H1 (cell line): ENCODE data around the gene RBM18. TPM values are rescaled to one million over a fixed set of nuclear protein-coding genes. Genes with fewer than 3 reads are reported as not detected.
A peak's percentile ranks its signal among the peaks of the same experiment; 100 is the strongest.

Source experiments
- CTCF ChIA-PET: fragments of 300-600 bp; sonication (Branson Sonifier 250); formaldehyde crosslinking; loops from one replicate; lab custom pipeline; 2021; ENCODE audit not compliant: partially characterized antibody; lab: Charles Lee
- POLR2A ChIA-PET: fragments of 300-600 bp; sonication (Branson Sonifier 250); formaldehyde crosslinking; loops from one replicate; lab custom pipeline; 2021; ENCODE audit warnings: inconsistent platforms; ENCODE audit not compliant: partially characterized antibody; lab: Charles Lee
- DNase-seq, 2 experiments: peaks; one replicate each; pipeline versions ENCODE4 v3.0.0 to v3.0.0-alpha.2; 2010 to 2022; ENCODE audit warnings: low spot score in 2 of 2, low read depth in 1 of 2, mixed read lengths in 1 of 2
- FAIRE-seq: peaks from 2 replicates; lab custom pipeline; 2011; peaks lifted over from hg19 to GRCh38; lab: Jason Lieb, UNC
- H2AFZ ChIP-seq: 2 replicates; pipeline ENCODE4 v1.8.1; 2012; ENCODE audit warnings: low read length, inconsistent platforms
- H2AK5ac ChIP-seq: 2 replicates; pipeline ENCODE4 v1.6.1; 2013; ENCODE audit warnings: low read depth, low read length
- H2BK120ac ChIP-seq: replicated peaks from 2 replicates; pipeline ENCODE3; 2013; ENCODE audit warnings: low read depth, low read length, inconsistent platforms
- H2BK12ac ChIP-seq: 2 replicates; pipeline ENCODE4 v1.6.1; 2013; ENCODE audit warnings: low read depth, low read length
- H2BK15ac ChIP-seq: 2 replicates; pipeline ENCODE4 v1.6.1; 2013; ENCODE audit warnings: low read length
- H2BK20ac ChIP-seq: 2 replicates; pipeline ENCODE4 v1.6.1; 2013; ENCODE audit warnings: low read length
- H2BK5ac ChIP-seq: 2 replicates; pipeline ENCODE4 v1.6.1; 2013; ENCODE audit warnings: low read depth, low read length
- H3K14ac ChIP-seq: 2 replicates; pipeline ENCODE4 v1.6.1; 2013; ENCODE audit warnings: inconsistent platforms; ENCODE audit not compliant: insufficient read length
- H3K18ac ChIP-seq: 2 replicates; pipeline ENCODE4 v1.6.1; 2013; ENCODE audit warnings: low read length; ENCODE audit errors: extremely low read depth
- H3K23ac ChIP-seq: 2 replicates; pipeline ENCODE4 v1.6.1; 2013; ENCODE audit warnings: inconsistent platforms; ENCODE audit not compliant: insufficient read length
- H3K23me2 ChIP-seq: 2 replicates; pipeline ENCODE4 v1.6.1; 2013; ENCODE audit warnings: low read depth, low read length
- H3K27ac ChIP-seq: 2 replicates; pipeline ENCODE4 v1.6.1; 2011; ENCODE audit warnings: low read depth, low read length, inconsistent platforms
- H3K27me3 ChIP-seq, 4 experiments: replicated peaks in 1 of 4; 1 replicate in 1 of 4; 2 replicates in 3 of 4; pipeline versions ENCODE4 v1.6.1 to v1.8.1; 2011 to 2013; ENCODE audit warnings: low read length in 3 of 4, mild to moderate bottlenecking in 3 of 4, inconsistent platforms in 2 of 4, mixed read lengths in 2 of 4, moderate library complexity in 1 of 4; ENCODE audit not compliant: control insufficient read depth in 3 of 4, insufficient read depth in 3 of 4; ENCODE audit errors: extremely low read depth in 1 of 4
- H3K36me3 ChIP-seq, 4 experiments: 2 replicates each; pipeline versions ENCODE4 v1.6.1 to v1.8.1; 2011 to 2013; ENCODE audit warnings: mild to moderate bottlenecking in 4 of 4, low read length in 3 of 4, moderate library complexity in 2 of 4, control low read depth in 1 of 4, inconsistent platforms in 1 of 4; ENCODE audit not compliant: insufficient read depth in 4 of 4, control insufficient read depth in 2 of 4
- H3K4ac ChIP-seq: replicated peaks from 2 replicates; pipeline ENCODE3; 2013; ENCODE audit warnings: low read length, low read depth, mixed read lengths, inconsistent platforms; ENCODE audit not compliant: insufficient read length
- H3K4me1 ChIP-seq, 4 experiments: replicated peaks in 1 of 4; 1 replicate in 1 of 4; 2 replicates in 3 of 4; pipeline versions ENCODE4 v1.6.1 to v1.8.1; 2011 to 2013; ENCODE audit warnings: low read length in 3 of 4, inconsistent platforms in 2 of 4, mixed read lengths in 1 of 4; ENCODE audit not compliant: insufficient read depth in 4 of 4, control insufficient read depth in 3 of 4
- H3K4me2 ChIP-seq, 2 experiments: 2 replicates each; pipeline versions ENCODE4 v1.6.1 to v1.8.1; 2011 to 2013; ENCODE audit warnings: low read depth in 2 of 2, low read length in 2 of 2, control low read depth in 1 of 2, inconsistent platforms in 1 of 2, mild to moderate bottlenecking in 1 of 2; ENCODE audit not compliant: insufficient read depth in 1 of 2
- H3K4me3 ChIP-seq, 4 experiments: fragments of 200-600, 300-600 bp in 1 of 4; sonication (generic), shearing (Covaris generic), sonication (Bioruptor Twin) in 1 of 4; 2 replicates each; pipeline versions ENCODE4 v1.5.1 to v1.8.1; 2011 to 2016; ENCODE audit warnings: low read length in 4 of 4, low read depth in 3 of 4, control low read depth in 2 of 4, inconsistent platforms in 2 of 4, mild to moderate bottlenecking in 2 of 4, mixed read lengths in 1 of 4, moderate library complexity in 1 of 4; ENCODE audit not compliant: insufficient read depth in 2 of 4; ENCODE audit errors: extremely low read depth in 1 of 4
- H3K56ac ChIP-seq: replicated peaks from 2 replicates; pipeline ENCODE3; 2013; ENCODE audit warnings: low read depth, mild to moderate bottlenecking, mixed read lengths, low read length, inconsistent platforms; ENCODE audit not compliant: insufficient read length
- H3K79me1 ChIP-seq: 2 replicates; pipeline ENCODE4 v1.6.1; 2013; ENCODE audit warnings: low read depth, low read length, control low read depth
- H3K79me2 ChIP-seq, 2 experiments: 2 replicates each; pipeline versions ENCODE4 v1.6.1 to v1.8.1; 2012 to 2013; ENCODE audit warnings: low read length in 2 of 2, mild to moderate bottlenecking in 2 of 2, inconsistent platforms in 1 of 2; ENCODE audit not compliant: insufficient read depth in 2 of 2, control insufficient read depth in 1 of 2
- H3K9ac ChIP-seq, 4 experiments: replicated peaks in 1 of 4; 1 replicate in 1 of 4; 2 replicates in 3 of 4; pipeline versions ENCODE4 v1.6.1 to v1.8.1; 2011 to 2013; ENCODE audit warnings: low read depth in 3 of 4, low read length in 3 of 4, control low read depth in 2 of 4, mild to moderate bottlenecking in 2 of 4, moderate library complexity in 2 of 4, inconsistent platforms in 1 of 4; ENCODE audit errors: extremely low read depth in 1 of 4
- H3K9me3 ChIP-seq, 2 experiments: 2 replicates each; pipeline versions ENCODE4 v1.6.1 to v1.8.1; 2012 to 2013; ENCODE audit warnings: mild to moderate bottlenecking in 2 of 2, moderate library complexity in 2 of 2, control low read depth in 1 of 2, inconsistent platforms in 1 of 2, low read depth in 1 of 2, low read length in 1 of 2, mixed read lengths in 1 of 2; ENCODE audit not compliant: insufficient read depth in 2 of 2
- H4K20me1 ChIP-seq, 2 experiments: replicated peaks in 1 of 2; 2 replicates each; pipeline versions ENCODE3 to v1.8.1; 2011 to 2013; ENCODE audit warnings: inconsistent platforms in 2 of 2, low read length in 2 of 2, mild to moderate bottlenecking in 1 of 2; ENCODE audit not compliant: insufficient read depth in 2 of 2, control insufficient read depth in 1 of 2
- H4K5ac ChIP-seq: 2 replicates; pipeline ENCODE4 v1.6.1; 2013; ENCODE audit warnings: low read length, low read depth, mixed read lengths, inconsistent platforms; ENCODE audit not compliant: insufficient read length
- H4K8ac ChIP-seq: 2 replicates; pipeline ENCODE4 v1.8.0; 2013; ENCODE audit warnings: mild to moderate bottlenecking, moderate library complexity, low read length, inconsistent platforms; ENCODE audit not compliant: insufficient read depth; ENCODE audit errors: extremely low read depth
- H4K91ac ChIP-seq: replicated peaks from 2 replicates; pipeline ENCODE3; 2013; ENCODE audit warnings: low read length, mixed read lengths, inconsistent platforms; ENCODE audit not compliant: insufficient read length
- ATF2 ChIP-seq: IDR thresholded peaks from 2 replicates; pipeline ENCODE4 v1.6.1; 2012; ENCODE audit warnings: low read length, inconsistent platforms
- BACH1 ChIP-seq: IDR thresholded peaks from 2 replicates; pipeline ENCODE4 v1.6.1; 2012; ENCODE audit warnings: low read length, improper control_type of control experiment
- JUN ChIP-seq: IDR thresholded peaks from 2 replicates; pipeline ENCODE4 v1.6.1; 2011; ENCODE audit warnings: low read depth, mild to moderate bottlenecking, improper control_type of control experiment, low read length
- JUND ChIP-seq: IDR thresholded peaks from 2 replicates; pipeline ENCODE4 v1.6.1; 2011; ENCODE audit warnings: mild to moderate bottlenecking, improper control_type of control experiment, low read length
- POLR2AphosphoS5 ChIP-seq: IDR thresholded peaks from 2 replicates; pipeline ENCODE4 v1.6.1; 2011; ENCODE audit warnings: low read depth, low read length
- SIN3A ChIP-seq, 2 experiments: IDR thresholded peaks in 1 of 2; conservative IDR thresholded peaks in 1 of 2; 2 replicates each; pipeline ENCODE4 v1.6.1; 2011 to 2012; ENCODE audit warnings: low read length in 2 of 2, improper control_type of control experiment in 1 of 2, low read depth in 1 of 2, mild to moderate bottlenecking in 1 of 2
- SP2 ChIP-seq: IDR thresholded peaks from 2 replicates; pipeline ENCODE4 v1.6.1; 2012; ENCODE audit warnings: mild to moderate bottlenecking, low read length, inconsistent platforms
- TAF1 ChIP-seq: IDR thresholded peaks from 2 replicates; pipeline ENCODE4 v1.6.1; 2011; ENCODE audit warnings: mild to moderate bottlenecking, low read depth, low read length
- TCF12 ChIP-seq: IDR thresholded peaks from 2 replicates; pipeline ENCODE4 v1.6.1; 2011; ENCODE audit warnings: low read depth, mild to moderate bottlenecking, low read length
- YY1 ChIP-seq: IDR thresholded peaks from 2 replicates; pipeline ENCODE4 v1.6.1; 2011; ENCODE audit warnings: low read depth, mild to moderate bottlenecking, low read length
- WGBS, 2 experiments: shearing (Covaris generic) in 1 of 2; methylation state at CpG; one replicate each; pipeline versions ENCODE4 v1.1.6 to v1.1.7; 2013 to 2015; ENCODE audit warnings: low lambda C conversion rate in 2 of 2, mixed read lengths in 2 of 2, inconsistent platforms in 1 of 2, low coverage in 1 of 2, missing lambda C conversion rate in 1 of 2; ENCODE audit not compliant: insufficient replicate concordance in 2 of 2, insufficient coverage in 1 of 2, insufficient read length in 1 of 2; ENCODE audit errors: extremely low coverage in 1 of 2, missing lambda C conversion rate in 1 of 2; 5-methylcytosine and 5-hydroxymethylcytosine counted together
- polyA plus RNA-seq, 7 experiments: library from polyadenylated mRNA; depleted of rRNA in 3 of 7; stranded (reverse) in 5 of 7; unstranded in 2 of 7; fragments of >200 nt in 5 of 7; fragments of 200-250 nt in 2 of 7; gene quantifications; 1 replicate in 5 of 7; 2 replicates in 1 of 7; 4 replicates in 1 of 7; pipeline versions ENCODE4 v1.2.1 to v1.2.3, GENCODE V29; 2011 to 2013; ENCODE audit warnings: missing spikeins in 2 of 7, mixed read lengths in 2 of 7
- total RNA-seq: library from RNA; stranded (reverse); fragmentation: NEBNext Ultra II Directional; extraction: Animal tissue kit (Norgen Biotek cat#: 25700); gene quantifications from 2 replicates; pipeline ENCODE4 v1.2.1, GENCODE V29; 2021

The RBM18 gene
- total and polyA plus RNA-seq, 2 of the 8 experiments (the other 6 are each of a cell fraction or from before 2014, with no cell fraction given), result 5.9 to 14.3 TPM

- no peak overlapping the region for H4K8ac ChIP-seq
- H3K9me3 ChIP-seq, result no peaks in the 10 kb centered on the region
- no peaks in the 10 kb centered on the region for H3K79me1 ChIP-seq
- peaks cover 76 to 96% (median 90%) of the 10 kb centered on the region in 4 experiments for H3K27me3 ChIP-seq
- no peak overlapping the region for H3K14ac ChIP-seq
- 1% methylated on average over 10 of the region's 10 CpGs; no CpG with 5 or more reads in 1 of the 2 experiments for WGBS, 2 experiments
- no peak overlapping the region for H3K4ac ChIP-seq
- DNase-seq, result no peak
- peaks cover 4% of the 10 kb centered on the region; the same call in 1 of the 2 replicates for H3K23me2 ChIP-seq
- no peak overlapping the region for H3K27ac ChIP-seq
- H3K56ac ChIP-seq, result no peak overlapping the region
- H4K91ac ChIP-seq, result no peak overlapping the region
- H2BK5ac ChIP-seq, result no peak overlapping the region
- H4K5ac ChIP-seq, result no peak overlapping the region
- FAIRE-seq, result no peak
- H3K79me2 ChIP-seq, result no peaks in the 10 kb centered on the region
- no peak overlapping the region for H2BK15ac ChIP-seq
- no peak overlapping the region for H2BK120ac ChIP-seq
- H2AK5ac ChIP-seq, result no peak overlapping the region
- ChIA-PET CTCF (no interaction called here), POLR2A (no interaction called here)
- no peak overlapping the region for H3K18ac ChIP-seq
- H4K20me1 ChIP-seq, result peaks cover 11 to 31% of the 10 kb centered on the region in 2 experiments
- H3K23ac ChIP-seq, result no peak overlapping the region
- peak overlapping the region in 3 of 4 experiments; percentile 9 to 48 (median 16); a peak in 5 of 8 replicates for H3K4me3 ChIP-seq
- no peak overlapping the region for H3K9ac ChIP-seq
- no peak overlapping the region for H2AFZ ChIP-seq
- H2BK12ac ChIP-seq, result no peak overlapping the region
- peaks cover 0 to 30% (median 16%) of the 10 kb centered on the region in 4 experiments; a peak in 6 of 7 replicates for H3K4me1 ChIP-seq
- peak overlapping the region; percentile 57 to 73 for H3K4me2 ChIP-seq
- H3K36me3 ChIP-seq, result peaks cover 0 to 4% (median 0%) of the 10 kb centered on the region in 4 experiments; a peak in 1 of 8 replicates
- no peak overlapping the region for H2BK20ac ChIP-seq
- no peak for TF ChIP-seq POLR2AphosphoS5
- no peak for TF ChIP-seq SIN3A (conservative IDR thresholded peaks at IDR 0.05 in 1 of 2, IDR thresholded peaks at IDR 0.05 in 1 of 2; ENCODE audit: low read depth in 1 of 2, low read length in 2 of 2)
- no peak for TF ChIP-seq ATF2
- no peak for TF ChIP-seq TAF1
- no peak for TF ChIP-seq YY1
- no peak for TF ChIP-seq JUN
- TF ChIP-seq BACH1, result no peak
- TF ChIP-seq TCF12, result no peak
- no peak for TF ChIP-seq SP2
- no peak for TF ChIP-seq JUND
Observed at GRCh38 chr9:122227575-122227900, 37.1 kb downstream of the RBM18 start.
